NCI-H446 (cell line): ENCODE results near the gene ITPKA.

Experiments used
- DNase-seq, 2 experiments: peaks; one replicate each; lab custom pipeline; 2025; lab: John Stamatoyannopoulos, UW

ITPKA gene

DNA sequence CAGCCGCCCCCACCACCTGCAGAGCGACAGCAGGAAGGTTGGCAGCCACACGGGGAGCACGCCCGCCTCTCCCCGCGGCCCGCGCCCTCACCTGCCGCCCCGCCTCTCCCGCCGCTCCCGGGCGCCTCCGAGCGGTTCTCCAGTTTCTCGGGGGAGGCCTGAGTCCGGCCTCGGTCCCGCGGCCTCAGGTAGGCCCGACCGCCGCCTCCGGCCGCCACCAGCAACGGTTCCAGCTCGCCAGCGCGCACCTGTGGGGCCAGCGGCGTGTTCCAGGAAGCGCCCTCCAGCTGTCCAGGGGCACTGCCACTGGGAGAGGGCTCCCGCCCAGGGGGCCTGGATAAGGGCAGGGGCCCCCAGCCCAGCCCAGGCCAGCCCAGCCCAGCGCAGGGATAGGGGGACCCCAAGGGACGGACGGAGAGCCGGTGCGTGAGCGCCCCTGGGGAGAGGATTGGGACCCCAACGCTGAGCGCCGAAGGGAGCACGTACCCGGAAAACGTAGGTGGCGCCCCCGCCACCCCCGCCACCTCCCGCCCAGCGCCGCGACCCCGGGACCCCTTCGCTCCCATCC lies 17.7 kb downstream of the ITPKA start:
- no peak for DNase-seq

DNA sequence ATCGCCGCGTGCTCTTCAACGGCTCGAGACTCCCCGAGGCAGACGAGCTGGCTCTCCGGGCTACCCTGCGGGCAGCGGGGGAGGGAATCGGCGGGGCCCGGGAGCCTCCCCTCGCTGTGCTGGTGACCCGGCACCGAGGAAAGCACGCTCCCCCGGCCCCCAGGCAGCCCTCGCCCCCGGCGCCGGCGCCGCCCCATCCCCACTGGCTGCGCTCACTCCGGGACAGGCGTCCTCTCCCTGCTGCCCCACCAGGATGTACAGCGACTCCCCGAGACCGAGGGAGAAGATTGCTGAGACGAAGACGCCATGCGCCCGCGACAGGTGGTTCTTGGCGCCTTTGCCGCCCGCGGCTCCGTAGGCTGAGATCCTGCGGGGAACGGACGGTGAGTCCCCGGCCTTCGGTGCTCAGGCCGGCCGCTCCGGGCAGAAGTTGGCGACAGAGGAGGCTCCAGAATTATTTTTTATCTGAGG lies 18.3 kb downstream of the ITPKA start:
- DNase-seq = no peak

DNA sequence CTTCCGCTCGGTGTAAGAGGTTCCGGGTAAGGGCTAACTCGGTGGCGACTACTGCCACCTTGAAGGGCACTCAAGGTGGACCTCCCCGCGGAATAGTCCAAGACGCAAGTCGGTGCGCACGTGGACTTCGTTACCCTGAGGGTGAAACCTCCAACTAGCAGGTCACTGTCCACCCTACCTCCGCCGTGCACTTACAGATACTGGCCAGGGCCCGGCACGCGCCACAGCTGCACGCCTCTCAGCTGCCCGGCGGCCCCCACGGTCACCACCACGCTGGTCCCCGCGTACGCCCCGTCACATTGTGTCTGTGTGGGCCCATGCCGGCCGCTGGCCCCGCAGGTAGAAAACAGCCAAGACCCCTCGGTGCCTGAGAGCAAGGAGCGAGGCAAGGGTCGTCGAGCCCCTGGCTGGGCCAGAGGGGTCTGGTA lies 18.9 kb downstream of the ITPKA start:
- DNase-seq = no peak

DNA sequence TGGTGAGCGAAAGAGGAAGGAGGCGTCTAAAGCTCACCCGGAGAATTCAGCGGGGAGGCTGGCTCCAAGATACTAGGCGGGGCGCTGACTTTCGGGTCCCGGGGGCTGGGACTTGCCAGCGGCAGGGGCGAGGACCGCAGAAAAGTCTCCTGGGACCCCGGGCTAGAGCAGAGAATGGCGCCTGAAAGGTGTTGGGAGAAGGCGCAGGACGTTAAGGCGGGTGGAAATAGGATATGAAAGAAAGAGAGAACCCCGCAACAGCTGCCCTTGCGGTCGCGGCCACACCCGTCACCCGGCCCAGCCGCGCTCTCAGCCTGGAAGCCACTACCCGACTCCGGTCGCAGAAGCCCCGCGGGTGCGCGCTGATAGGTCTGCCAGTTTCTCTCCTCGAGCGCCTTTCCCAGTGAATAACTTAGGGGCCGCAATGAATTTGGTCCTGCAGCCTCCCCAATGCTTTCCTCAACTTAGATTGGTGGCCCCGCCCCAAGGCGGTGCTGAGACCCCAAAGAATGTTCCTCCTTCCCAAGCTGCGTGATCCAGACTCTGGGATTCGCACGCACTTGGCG lies 19.3 kb downstream of the ITPKA start:
- no peak for DNase-seq

DNA sequence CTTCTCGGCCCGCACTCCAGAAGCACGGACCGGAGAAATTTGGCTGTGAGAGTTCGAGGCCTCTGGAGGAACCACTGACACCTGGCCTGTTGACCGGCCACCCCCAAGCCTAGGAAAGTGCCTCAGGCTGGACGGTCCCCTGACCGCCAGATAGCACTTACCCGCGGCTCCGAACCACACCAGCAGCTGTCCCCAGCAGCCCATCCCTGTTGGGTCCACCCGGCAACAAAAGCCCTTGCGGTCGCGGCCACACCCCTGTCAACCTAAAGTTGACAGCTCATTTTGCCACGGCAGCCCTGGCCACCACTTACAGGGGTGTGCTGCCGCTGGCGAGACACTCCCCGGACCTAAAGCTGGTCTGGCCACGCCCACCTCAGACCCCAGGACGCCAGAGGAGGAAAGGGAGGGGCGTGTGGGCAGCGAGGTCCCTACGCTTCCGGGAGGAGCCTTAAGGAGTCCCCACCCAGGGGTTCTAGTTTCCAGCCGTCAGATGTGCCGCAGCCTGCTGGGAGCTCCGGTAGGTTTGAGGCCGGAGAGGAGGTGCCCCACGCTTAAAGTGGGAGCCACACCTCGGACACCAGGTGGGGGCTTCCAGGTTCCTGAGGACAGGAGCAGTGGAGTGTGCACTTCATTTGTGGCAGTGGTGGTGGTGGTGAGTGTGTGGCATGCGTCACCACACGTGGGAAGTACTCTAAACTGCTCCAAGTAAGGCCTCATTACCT lies 20.0 kb downstream of the ITPKA start, which contains the start of gene LTK:
TSS of gene LTK (minus strand) at position 322 of the 722 bp plus-strand sequence. CDS start at position 204, 118 bp downstream.
- DNase-seq = no peak

DNA sequence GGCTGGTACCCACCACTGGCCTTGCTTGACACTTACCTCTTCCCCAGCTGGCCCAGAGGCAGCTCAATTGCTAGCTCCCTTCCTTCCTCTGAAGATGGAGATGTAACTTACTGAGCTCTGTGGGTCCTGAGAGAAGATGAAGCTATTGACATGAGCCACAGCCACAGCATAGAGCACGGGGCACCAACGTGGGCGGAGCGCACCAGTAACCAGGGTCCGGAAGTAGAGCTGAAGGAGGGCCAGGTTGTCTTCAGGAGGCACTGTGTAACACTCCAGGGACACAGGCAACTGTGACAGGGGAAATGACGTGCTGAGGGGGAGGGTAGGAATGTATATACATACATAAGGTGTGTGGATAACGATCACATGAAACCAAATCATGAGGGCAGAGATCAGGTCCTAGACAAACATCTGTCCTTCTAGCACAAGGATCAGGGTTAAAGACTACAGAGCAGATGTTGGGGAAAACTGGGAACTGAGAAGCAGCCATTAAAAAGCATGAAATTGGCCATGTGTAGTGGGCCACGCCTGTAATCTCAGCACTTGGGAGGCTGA lies 24.3 kb downstream of the ITPKA start:
- DNase-seq = no peak

DNA sequence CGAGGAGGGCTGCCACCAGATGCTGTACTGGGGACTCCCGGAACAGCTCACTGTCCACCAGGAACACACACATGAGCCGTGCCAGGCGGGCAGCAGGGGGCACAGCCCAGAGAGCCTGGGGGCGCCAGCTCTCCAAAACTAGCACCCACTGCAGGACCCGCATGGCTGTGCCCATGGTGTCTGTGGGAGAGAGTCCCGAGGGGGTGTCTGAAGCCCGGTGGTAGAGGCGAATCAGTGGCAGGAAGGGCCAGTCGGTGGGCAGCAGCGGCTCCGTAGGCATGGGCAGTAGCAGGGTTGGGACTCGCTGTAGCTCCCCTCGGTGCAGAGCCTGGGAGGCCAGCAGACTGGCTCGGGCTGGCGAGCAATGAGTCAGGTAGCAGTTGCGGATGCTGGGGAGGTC lies 27.0 kb downstream of the ITPKA start:
- DNase-seq = no peak

DNA sequence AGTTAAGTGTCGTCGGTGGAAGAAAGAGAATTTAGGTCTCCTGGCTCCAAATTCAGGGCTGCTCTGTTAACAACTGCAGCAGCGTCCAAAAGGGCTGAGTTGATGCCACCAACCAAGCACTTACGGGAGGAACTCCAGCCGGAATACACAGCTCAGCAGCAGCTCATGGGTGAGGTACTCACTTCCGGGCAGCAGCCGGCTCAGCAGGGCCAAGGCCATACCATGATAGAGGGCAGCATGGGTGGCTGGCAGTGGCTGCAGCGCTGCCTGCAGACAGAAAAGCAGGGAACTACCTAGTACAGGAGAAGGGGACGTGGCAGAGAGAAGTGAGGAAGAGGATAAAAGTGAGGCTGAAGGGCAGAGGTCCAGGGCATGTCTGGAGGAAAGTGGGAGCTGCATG lies 27.9 kb downstream of the ITPKA start:
- DNase-seq = no peak

DNA sequence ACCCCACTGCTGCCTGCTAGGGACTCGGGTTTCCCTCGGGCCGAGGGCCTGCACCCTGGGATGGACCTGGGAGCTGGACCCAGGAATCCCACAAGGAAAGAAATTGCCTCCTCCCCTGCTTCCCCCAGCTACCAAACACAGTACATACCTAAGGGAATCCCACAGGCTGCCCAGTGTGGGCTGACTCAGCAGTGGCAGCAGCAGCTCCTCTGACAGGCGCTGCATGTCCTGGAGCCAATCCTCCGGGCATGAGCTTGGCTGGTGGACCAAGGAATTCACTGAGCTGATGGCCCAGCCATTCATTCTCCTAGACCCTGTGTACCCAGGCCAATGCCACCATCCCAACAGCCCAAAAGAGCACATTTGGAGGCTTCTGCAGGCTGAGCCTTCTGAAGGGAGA lies 29.4 kb downstream of the ITPKA start:
- no peak for DNase-seq

DNA sequence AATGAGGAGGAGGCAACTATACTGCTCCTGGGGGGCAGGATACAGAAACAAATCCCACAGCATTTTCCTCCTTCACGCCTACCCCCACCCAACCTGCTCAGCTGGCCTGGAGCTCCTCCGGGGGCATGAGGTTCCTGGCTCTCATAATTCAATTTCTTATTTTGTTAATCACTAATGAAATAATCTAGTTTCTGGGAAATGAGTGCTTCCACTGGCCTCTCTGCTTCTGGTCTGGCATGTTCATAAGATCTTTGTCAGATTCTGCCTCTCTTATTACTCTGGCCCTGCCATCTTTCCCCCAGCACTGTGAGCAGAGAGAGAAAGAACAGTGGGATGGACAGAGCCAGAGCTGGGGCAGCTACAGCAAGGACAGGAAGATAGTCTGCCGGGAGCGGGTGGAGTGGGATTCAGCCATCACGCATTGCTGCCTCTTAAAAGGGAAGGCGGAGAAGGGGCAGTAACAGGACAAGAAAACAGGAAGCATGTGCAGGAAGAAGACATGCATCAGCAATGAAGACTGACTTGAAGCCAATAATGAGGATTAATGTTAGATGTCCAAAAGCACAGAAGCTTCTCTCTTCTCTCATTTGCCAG lies 36.8 kb downstream of the ITPKA start:
- no peak for DNase-seq

DNA sequence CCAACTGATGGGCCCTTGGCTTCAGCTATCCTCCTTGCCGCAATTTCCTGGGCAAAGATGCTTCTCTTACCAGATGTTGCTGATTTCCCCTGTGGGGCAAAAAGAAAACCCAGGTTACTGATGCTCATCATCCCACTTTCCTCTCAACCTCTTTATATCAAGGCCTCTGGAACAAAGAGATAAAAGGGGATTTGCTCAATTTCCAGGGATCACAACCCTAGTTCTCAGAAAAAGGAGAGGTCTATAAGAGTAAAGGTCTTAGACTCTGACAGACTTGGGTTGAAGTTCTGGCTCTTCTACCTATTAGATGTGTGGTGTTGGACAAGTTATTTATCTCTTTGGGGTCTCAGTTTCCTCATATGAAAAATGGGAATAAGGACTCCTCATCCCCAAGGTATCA lies 41.9 kb downstream of the ITPKA start:
- no peak for DNase-seq

DNA sequence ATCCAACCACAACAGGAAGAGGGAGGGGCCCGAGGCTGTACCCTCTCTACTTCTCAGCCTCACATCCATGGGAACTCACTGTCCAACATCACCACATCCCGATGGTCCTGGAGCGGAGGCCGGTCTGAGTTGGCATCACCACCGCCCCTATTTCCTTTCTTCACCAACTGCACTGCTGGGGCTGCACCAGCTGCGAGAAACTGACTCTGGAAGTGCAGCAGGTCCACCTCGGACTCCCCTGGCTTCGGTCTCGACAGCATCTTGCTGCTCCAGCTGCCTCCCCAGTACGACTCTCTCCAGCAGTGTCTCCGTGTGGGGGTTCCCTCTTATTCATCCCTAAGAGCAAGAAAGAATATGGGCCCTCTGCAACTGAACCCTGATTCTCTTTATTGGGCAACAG lies 43.2 kb downstream of the ITPKA start:
- DNase-seq = no peak

DNA sequence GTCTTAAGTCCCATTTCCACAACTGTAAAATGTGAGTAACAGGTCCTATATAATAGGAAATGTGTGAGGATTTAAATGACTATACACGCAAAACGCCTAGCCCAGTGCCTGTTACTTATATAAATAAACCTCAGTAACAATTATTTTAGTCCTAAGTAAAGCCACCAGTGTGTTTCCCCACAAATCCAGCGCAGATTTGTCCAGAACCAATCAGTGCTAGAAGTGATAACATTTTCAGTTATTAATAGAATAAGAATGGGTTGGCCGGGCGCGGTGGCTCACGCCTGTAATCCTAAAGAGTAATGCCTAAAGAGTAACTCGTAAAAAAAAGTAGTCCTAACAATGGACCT lies 49.8 kb downstream of the ITPKA start:
- DNase-seq = no peak

DNA sequence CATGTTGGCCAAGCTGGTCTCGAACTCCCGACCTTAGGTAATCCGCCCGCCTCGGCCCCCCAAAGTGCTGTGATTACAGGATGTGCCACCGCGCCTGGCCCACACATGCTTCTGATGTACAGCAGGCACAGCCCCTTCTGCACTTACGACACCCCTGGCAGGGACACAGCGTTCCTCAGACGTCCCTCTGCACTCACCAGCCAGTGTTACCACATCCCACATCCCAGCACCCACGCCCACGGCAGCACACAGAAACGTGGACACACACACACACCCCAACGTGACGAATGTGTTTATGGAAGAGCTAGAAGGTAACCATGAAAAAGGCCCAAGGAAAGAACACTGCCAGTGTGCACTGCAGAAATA lies 51.0 kb downstream of the ITPKA start:
- no peak for DNase-seq

DNA sequence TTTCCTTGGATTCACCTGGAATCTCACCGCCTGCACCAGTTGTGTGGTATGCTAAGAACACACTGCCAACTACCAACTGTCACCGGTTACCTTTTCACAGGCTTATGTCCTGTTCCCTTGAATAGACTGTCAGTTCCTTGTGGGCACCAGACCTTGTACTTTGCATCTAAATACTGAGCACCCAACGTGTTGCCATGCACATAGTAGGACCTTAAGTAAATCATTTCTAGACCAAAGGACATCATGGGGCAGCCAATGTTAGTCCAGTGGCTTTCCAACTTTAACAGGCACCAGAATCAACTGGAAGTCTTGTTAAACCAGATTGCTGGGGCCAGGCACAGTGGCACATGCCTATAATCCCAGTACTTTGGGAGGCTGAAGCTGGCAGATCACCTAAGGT lies 51.5 kb downstream of the ITPKA start:
- no peak for DNase-seq

DNA sequence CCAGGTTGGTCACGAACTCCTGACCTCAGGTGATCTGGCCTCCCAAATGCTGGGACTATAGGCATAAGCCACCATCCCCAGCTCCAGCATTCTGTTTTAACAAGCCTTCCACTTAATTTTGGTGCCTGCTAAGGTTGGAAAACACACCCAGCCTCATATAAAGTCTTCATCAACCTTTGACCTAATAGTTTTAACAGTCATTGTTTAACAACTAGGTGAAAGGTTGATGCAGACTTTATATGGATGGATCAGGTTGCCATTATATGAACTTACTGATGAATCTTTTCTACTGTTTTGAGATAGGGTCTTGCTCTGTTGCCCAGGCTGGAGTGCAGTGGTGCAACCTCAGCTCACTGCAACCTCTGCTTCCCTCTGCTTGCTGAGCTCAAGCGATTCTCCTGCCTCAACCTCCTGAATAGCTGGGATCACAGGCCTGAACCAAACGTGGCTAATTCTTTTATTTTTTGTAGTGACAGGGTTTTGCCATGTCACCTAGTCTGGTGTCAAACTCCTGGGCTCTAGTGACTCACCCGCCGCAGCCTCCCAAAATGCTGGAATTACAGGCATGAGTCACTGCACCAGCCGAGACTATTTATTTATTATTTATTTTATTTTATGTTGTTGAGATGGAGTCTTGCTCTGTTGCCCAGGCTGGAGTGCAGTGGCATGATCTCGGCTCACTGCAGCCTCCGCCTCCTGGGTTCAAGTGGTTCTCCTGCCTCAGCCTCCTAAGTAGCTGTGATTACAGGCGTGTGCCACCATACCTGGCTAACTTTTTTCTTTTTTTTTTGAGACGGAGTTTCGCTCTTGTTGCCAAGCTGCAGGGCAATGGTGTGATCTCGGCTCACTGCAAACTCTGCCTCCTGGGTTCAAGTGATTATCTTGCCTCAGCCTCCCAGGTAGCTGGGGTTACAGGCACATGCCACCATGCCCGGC lies 53.4 kb downstream of the ITPKA start:
- DNase-seq = no peak

DNA sequence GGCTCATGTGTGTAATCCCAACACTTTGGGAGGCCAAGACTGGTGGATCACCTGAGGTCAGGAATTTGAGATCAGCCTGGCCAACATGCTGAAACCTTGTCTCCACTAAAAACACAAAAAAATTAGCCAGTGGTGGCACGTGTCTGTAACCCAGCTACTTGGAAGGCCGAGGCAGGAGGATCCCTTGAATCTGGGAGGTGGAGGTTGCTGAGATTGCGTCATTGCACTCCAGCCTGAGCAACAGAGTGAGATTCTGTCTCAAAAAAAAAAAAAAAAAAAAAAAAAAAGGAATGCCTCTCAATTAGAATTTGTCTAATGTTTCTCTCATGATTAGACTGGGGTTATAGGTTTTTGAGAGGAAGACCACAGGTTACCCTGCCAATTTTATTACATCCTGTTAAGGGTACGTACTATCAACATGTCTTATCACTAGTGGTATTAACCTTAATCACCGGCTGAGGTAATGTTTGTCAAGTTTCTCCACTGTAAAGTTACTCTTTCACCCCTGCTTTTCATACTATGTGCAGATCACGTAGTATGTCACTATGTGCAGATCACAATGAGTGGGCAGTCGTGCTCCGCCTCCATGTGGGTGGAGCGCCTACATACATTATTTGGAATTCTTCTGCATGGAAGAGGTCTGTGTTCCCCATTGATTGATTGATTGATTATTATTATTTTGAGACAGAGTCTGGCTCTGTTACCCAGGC lies 56.5 kb downstream of the ITPKA start:
- no peak for DNase-seq
